ENCODE data around the gene AK5. TPM values are rescaled to one million over a fixed set of nuclear protein-coding genes. Genes with fewer than 3 reads are reported as not detected.

The AK5 gene, protein sequence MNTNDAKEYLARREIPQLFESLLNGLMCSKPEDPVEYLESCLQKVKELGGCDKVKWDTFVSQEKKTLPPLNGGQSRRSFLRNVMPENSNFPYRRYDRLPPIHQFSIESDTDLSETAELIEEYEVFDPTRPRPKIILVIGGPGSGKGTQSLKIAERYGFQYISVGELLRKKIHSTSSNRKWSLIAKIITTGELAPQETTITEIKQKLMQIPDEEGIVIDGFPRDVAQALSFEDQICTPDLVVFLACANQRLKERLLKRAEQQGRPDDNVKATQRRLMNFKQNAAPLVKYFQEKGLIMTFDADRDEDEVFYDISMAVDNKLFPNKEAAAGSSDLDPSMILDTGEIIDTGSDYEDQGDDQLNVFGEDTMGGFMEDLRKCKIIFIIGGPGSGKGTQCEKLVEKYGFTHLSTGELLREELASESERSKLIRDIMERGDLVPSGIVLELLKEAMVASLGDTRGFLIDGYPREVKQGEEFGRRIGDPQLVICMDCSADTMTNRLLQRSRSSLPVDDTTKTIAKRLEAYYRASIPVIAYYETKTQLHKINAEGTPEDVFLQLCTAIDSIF
- 27.8 TPM for total RNA-seq

DNA sequence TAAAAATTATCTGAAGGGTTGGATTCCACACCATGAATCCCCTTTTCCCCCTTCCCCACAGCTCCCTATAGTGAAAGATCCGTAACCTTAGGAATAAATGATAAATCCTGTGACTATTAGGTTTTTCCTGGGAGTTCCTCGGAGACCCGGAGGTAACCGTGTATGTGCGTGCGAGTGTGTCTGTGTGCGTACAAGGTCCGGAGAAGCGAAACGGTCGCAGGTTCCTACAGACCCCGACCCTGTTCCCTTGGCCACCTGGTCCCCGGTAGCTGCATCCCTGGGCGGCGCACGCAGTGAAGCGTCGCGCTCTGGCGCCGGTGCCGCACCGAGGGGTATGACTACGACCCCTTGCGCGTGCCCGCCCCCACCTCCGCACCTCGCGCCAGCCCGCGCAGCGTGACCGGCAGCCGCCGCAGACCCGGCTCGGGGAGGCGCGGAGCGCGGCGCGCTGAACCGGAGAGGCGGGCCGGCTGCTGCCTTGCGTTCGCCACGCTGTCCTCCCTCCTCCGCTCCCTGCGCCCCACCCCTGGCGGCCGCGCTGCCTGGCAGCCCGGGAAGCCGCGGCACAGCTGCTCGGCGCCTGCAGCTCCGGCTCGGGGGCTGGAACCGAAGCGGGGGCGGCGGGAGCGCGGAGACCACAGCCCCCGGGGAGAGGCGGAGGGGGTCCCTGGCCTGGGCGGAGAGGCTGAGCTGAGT lies at the start of gene AK5:
Gene AK5, plus strand, starts transcription at position 529 of the 696 bp plus-strand sequence. CDS start 295 bp downstream, outside the sequence.
- peak; percentile 55 for DNase-seq

DNA sequence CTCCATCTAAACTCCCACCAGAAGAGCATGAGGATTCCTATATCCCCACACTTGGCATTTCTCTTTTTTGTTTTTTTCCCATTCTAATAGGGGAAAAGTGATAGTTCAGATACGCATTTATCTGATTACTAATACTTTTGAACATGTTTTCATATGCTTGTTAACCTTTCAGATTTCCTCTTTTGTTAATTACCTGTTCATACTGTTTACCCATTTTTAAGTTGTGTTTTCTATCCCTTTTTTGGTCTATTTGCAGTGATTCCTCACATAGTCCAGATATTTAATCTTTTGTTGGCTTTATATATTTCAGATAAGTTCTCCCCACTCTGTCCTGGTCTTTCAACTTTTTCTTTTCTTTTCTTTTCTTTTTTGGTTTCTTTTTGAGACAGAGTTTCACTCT lies 49.0 kb upstream of the AK5 start:
- no peak for DNase-seq

DNA sequence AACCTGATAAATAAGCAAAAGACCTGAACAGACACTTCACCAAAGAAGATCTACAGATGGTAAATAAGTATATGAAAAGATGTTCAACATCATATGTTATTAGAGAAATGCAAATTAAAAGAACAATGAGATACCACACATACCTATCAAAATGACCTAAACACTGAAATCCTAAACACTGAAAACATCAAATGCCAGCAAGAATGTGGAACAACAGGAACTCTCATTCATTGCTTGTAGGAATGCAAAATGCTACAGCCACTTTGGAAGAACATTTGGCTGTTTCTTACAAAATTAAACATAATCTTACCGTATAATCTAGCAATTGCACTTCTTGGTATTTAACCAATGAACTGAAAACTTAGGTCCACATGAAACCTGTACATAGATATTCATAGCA lies 47.7 kb upstream of the AK5 start:
- no peak for DNase-seq

DNA sequence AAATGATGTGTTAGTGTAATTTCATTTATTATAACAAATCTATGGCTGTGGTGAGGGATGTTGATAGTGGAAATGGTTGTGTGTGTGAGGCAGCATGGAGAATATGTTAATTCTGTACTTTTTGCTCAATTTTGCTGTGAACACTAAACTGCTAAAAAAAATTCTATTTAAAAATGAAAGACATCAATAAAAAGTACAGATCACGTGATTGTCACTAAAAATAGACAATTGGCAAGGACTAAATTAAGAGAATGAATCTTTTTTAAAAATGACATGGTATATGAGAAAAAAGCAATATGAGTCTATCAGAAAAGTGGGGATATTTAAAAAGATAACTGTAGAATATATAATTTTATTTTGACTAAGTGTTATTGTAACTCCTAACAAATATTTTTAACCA lies 46.9 kb upstream of the AK5 start:
- DNase-seq: no peak

DNA sequence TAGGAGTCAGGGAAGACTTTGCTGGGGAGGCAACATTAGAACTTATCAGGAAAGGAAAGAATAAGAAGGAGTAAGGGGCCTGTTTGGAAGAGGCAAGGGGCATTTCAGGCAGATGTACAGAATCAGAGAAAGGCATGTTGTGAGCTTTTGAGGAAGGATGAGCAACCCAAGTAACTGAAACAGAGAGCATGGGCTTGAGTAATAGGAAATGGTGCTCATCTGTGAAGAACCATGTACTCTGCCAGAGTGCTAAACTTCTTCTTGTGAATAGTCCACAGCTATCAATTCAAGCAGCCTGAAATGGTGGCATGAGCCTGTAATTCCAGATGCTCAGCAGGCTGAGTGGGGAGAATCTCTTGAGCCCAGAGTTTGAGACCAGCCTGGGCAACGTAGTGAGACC lies 43.4 kb upstream of the AK5 start:
- no peak for DNase-seq

DNA sequence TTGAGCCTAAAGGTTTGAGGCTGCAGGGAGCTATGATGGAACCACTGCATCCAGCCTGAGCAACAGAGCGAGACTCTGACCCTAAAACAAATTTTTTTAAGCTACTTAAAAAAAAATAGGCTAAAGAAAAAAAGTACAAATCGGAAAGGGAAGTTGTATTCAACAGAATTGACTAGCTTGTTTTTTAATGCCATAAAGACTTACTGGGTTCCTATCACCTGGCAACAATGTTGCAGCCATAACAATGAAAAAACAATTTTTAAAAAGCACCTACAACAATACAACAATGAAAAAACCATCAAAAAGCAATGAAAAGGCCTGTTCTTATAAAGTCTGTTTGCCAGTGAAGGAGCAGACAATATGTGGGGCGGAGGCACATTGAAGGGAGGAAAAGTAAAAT lies 42.5 kb upstream of the AK5 start:
- no peak for DNase-seq

DNA sequence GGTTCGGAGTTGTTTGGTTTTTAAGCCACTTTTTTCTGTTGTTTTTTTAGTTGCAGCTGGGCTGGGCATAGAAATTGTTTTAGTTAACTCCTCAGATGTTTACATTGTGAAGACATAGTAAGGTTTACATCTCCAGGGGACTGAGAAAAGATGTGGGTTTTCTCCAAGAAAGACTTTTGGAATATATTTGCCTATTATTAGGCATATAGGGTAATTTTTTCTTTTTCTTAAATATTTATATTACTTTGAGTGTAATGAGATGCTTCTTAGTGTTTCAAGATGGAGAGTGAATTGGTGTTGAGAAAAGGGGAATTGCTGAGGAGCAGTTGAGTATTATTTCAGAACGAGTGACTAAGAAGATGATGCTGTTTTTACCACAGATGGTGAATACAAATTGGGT lies 36.0 kb upstream of the AK5 start:
- DNase-seq: no peak

DNA sequence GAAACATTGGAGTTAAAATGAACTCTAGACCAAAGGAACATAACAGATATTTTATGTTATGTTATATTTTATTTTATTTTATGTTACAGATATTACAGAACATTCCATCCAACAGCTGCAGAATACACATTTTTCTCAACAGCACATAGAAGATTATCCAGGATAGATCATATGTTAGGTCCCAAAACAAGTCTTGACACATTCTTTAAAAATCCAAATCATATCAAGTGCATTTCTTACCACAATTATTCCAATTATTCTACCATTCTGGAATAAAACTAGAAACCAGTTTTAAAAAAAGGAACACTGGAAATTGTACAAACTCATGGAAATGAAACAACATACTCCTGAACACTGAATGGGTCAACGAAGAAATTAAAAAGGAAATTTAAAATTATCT lies 31.7 kb upstream of the AK5 start:
- no peak for DNase-seq

DNA sequence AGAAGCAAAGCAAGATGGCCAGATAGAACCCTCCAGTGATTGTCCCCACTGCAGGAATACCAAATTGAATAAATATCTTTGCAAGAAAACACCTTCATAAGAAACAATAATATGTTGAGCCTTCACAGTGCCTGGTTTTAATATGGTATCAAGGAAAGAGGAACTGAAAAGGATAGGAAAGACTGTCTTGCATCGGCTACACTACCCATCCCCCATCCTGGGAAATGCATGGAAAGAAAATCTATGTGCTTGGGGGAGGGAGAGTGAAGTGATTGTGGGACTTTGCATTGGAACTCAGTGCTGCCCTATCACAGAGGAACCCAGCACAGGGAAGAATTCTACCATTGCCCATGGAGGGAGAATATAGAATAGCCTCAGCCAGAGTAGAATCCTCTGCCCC lies 28.6 kb upstream of the AK5 start:
- no peak for DNase-seq

DNA sequence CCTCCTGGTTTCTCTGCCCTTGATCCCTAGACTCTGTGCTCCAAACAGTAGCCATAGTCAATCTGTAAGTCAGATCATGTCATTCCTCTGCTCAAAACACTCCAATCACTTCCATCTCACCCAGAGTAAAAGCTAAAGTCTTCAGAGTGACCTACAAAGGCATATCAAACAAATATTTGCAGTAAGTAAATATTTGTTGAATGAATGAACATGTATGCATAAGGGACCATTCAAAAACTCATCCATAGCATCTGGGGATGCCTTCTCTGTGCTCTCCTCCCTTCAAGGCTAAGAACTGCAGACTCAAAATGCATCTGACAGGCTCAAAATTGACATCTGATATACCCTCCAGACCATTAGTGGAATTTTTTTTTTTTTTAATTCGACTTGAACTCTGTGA lies 18.1 kb upstream of the AK5 start:
- no peak for DNase-seq

DNA sequence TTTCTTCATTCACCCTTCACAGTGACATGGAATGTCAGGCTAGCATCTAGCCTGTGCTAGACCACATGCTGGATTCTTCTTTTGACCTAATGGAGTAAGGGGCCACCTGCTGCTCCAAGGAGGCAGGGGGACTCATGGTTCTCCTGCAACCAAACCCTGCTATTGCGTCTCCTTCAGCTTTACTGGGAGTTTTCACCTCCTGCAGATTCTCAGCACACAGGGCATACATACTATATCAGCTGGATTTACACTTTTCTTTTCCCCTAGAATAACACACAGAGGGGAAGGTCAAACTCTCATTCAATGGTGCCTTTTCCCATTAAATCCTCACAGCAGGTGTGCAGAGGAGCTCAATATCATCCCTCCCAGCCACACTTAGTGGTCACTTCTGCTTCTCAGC lies 16.6 kb upstream of the AK5 start:
- DNase-seq: no peak

DNA sequence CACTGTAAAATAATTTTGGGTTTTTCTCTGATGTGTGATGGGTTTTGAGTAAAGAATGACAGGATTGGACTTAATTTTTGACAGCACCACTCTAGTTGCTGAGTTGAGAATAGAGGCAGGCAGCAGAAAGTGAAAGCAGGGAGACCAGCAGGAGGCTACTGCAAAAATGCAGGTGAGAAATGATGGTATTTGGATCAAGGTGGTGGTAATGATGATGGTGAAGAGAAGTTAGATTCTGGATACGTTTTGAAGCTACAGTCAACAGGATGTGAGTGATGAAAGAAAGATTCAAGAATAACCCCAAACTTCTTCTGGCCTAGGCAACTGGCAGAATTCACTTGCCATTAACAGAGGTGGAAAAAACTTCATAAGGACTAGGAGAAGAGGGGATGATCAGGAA lies 14.8 kb upstream of the AK5 start:
- DNase-seq: no peak

DNA sequence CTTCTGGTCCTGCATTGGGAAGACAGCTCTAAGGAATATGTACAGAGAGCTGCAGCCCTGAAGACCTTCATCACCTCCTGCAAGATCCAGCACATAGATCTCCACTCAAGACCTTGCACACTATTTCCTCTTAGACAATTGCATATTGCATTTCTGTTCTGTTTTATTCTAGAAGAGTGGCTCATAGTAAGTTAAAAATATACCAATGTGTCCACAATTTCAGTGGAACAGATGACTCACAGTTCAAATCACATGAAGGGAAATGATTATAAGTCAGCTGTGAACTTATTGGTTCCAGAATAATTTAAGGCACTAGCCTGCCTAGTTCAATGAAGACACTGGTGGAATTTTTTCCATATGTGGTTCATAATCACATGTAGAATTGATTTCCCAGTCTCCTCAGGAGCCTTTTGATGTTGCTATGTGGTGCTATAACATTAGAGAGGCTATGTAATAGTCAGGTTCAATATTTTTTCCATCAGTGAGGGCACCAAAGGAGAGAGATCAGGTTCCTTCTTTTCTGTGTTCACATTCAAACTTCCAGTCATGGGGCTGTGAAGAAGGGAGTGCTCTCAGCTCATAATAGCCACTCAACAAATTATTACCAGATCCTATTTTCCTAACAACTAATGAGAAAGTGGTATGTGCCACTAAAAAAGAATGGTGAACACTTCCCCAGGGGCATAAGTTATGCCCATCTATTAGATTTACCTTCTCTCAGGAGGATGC lies 9.8 kb upstream of the AK5 start:
- DNase-seq: no peak

DNA sequence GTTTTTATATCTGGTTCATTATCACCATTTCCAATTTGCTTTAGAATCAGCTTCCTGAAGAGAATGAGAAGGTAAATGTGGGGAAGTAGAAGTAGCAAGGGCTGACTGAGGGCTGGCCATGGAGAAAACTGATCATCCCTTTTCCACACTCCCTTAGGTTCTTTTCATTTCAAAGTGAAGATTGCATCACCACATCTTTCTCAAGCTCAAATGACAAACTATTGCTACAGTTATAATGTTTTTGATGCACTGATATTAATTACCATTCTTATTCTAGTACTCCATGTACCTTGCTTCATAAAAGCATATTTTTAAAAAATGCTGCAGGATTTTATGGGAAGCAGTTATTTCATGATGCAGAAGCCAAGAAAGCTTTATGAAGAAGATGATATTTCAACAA lies 7.9 kb upstream of the AK5 start:
- DNase-seq: no peak

DNA sequence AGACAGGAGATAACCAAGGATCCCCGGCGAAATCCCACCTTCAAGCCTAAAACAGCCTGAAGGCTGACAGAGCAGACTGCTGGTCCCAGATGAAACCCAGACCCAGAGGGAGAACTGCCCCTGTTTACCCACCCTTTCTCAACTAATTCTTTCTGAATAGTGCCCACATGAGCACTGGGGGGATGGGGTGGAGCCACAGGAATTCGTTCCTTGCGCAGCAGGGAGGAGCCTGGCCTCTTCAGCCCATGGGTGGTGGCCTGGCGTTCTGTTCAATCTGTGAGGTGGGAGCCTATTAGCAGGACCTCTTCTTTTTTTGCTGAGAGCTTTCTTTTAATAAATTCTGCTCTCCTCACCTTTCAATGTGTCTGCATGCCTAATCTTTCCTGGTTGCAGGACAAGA lies 6.6 kb upstream of the AK5 start:
- DNase-seq: no peak

DNA sequence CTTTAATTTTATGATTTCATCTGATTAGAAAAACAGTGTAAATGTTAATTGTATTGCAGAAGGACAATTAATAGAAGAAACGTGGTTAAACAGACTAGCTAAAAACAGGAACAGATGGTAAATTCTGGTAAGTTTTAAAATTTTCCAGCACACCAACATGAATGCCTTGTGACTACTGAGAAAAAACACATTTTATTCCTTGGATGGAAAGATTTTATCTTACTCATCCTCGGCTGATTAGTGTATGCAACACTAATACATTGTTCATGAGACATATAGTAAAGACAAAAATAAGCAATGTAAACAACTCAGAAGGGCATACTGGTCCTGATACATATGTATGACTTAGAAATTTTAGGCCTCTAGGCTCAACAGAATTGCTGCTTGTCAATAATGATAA lies 4.9 kb upstream of the AK5 start:
- DNase-seq: no peak

DNA sequence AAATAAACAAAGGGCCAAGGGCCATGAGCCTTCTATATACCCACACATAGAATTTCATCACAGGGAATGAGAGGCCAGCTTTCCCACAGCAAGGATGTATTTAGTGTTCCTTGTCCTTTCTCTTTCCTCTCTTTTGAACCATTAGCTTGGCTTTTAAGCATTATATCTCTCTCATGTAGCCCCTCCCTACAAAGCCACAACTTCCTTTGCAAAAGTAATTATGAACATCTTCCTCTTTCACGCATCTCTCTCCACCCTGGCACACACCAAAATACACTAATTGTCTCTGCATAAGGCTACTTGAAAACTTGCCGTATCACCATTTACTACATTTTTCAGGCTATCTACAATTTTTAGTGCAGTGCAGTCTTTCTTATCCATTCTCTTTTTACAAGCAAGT lies 1.9 kb upstream of the AK5 start:
- no peak for DNase-seq

DNA sequence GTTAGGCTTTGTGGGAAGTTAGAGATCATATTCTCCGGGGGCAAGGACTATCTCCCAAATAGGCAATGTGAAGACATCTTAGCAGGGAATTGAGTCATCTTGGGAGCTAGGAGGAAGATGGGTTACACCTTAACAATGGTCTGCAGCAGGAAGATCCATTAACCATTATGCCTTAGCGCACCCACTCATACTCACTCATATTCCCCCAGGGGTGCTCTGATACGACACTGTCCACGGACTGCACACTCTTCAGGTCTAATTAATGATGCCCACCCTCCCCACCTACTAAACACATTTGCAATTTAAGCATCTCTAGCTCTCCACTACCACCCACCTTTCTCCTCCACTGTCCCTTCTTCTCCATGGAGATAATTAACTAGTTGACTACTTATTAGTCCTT lies 857 bp upstream of the AK5 start:
- DNase-seq: no peak

DNA sequence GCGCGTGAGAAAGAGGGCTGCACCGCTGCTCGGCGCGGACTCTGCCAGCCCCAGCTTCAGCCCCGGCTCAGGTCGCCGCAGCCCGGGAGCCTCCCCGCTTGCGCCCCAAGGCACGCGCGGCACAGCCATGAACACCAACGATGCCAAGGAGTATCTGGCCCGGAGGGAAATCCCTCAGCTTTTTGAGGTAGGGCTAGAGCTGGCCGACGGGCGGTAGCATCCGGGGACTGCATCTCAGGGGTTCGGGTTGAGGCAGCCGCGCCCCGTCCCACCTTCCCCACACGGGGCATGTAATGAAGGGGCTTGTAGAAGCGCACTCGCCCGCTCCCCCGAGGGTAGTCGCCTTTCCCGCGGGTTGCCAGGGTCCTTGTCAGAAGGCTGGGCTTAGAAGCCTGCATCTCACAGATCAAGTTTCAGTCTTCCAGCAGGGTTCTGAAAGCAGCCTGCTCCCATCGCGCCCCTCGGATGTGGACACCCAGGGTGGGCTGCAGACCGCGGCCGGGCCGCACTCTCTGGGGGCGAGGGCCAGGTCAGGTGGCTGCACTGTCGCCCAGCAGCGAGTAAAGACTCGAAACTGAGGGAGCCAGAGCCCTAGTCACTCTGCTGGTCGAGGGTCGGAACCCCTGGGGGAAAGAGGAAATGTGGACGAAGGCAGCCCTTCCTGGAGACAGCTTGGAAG lies 507 bp downstream of the AK5 start:
- DNase-seq: no peak

DNA sequence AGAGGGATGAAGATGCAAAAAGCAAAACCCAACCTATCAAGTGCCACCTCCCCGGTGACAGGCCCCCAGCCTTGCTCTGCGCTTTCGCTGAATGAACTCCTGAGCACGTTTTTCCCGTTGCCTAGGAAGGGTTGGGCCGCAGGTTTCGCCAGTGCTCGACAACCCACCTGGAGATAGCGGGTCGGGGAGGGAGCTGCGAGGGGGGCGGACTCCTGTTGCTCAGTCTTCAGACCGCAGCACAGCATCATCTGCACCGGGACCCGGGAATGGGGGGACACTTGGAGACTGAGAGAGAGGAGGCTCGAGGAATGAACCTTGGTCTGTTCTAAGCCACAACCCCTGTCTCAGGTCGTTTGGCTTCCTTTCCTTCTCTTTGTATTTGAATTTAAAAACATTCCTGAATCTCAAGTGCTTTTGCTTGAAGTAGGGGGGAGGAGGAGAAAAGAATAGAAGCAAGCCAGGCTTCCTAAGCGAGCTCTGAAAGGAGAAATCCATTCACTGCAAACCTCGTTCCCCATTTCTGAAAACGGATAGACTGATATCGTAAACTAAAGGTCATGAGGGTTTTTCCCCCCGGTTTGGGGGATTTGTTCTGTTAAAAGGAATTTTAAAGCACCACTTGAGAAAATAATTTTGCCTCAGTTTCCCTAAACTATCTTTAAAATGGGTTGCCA lies 1.2 kb downstream of the AK5 start:
- DNase-seq: no peak

DNA sequence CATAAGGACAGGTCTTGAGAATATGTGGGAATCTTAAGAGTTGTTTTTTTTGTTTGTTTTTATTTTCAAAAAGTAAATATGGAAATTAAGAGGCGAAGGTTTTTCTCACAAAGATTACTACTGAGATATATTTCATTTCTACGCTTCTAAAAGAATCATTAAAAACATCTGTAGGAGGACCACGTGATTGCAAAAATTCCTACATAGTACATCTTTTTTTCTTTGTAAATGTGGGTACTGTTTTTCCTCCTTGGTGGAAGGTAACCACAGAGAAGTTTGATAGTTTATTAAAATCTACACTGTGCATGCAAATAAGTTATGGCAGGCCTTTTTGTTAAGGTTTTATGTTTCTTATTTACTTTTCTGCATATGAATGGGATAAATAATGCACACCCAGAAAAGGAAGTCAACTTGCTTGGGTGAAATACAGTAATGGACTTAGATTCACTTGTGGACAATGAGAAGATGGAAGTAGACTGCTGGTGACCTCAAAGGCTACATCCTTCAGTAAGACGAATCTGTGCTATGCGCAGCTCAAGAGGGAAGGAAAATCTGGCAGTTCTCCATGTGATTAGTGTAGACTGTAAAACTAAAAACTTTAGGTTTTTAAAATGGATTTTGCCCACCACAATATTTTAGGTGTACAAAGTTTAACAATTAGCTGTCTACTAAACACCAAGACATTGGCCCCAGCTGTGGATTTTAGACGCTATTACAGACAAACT lies 2.0 kb downstream of the AK5 start:
- no peak for DNase-seq
